CD1c-positive myeloid dendritic cell (primary cell): Measurements from ENCODE around the gene PSAPL1.

Source experiments
- DNase-seq: peaks from one replicate; pipeline ENCODE4 v3.0.0-alpha.2; 2016; ENCODE audit errors: extremely low spot score

PSAPL1 gene

GRCh38 chr4:7381890-7382633, 52.7 kb downstream of the PSAPL1 start:
- no peak for DNase-seq

DNA sequence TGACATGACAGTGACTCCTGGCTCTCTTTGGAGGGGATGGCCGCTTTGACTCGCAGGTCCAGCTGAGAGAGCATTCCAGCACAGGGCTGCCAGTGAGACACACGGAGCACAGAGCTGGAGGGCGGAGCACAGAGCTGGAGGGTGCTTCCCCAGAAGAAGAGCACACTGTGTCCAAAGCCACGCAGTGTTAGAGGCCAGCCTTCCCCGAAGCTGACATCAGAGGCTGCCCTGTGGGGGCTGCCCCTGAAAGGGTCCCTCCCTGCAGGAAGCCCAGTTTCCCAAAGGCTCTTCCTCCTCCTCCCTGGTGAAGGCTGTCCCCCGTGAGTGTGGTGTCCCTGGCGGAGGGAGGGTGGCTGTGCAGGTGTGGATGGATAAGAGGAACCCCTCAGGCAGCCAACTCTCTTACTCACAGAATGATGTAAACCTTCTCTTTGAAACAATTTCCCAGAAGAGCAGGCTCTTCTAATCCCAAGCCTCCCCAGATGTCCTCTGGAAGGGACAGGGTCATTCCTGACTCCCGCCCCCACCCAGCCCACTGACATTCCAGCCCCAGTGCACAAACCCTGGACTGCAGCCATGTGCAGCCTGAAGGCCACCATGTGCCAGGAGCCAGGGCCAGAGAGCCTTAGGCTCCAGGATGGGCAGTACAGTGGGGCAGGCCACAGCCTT, 53.4 kb downstream of the PSAPL1 start:
- DNase-seq, result no peak
